Stimulated activated CD8-positive, alpha-beta memory T cell treated with anti-CD3 and anti-CD28 coated beads, Interleukin-7, amount 100 ng/mL, for 24 hours (primary cell): ENCODE measurements around the gene GNB4.
A peak's percentile ranks its signal among the peaks of the same experiment; 100 is the strongest.

ENCODE experiments used
- DNase-seq: peaks from one replicate; pipeline ENCODE4 v3.0.0-alpha.2; 2020; ENCODE audit warnings: low read depth

GNB4 gene

DNA sequence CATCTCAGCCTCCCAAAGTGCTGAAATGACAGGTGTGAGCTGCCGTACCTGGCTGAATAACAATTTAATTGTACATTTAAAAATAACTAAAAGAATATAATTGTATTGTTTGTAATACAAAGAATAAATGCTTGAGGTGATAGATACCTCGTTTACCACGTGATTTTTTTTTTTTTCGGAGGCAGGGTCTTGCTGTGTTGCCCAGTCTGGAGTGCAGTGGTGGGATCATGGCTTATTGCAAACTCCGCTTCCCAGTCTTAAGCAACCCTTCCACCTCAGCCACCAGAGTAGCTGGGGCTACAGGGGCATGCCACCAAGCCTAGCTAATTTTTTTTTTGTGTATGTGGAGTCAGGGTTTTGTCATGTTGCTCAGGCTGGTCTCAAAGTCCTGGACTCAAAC, 87.9 kb downstream of the GNB4 start:
- DNase-seq = no peak

DNA sequence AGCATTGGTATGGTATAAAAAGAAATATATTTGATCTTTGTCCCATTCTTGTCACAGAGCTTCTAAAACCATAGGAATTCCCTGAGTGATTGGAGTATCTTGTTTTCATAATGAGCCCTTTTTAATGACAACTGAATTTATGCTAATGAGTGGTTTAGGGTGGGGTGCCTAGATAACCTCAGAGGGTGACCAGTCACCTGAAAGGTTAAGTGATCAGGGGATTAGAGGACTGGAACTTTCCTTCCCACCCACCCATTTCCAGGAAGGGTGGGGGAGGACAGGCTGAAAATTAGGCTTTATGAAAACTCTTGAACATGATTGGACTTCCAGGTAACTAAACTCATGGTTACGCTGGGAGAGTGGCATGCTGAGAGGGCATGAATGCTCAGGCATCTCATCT, 95.3 kb downstream of the GNB4 start:
- DNase-seq = no peak

DNA sequence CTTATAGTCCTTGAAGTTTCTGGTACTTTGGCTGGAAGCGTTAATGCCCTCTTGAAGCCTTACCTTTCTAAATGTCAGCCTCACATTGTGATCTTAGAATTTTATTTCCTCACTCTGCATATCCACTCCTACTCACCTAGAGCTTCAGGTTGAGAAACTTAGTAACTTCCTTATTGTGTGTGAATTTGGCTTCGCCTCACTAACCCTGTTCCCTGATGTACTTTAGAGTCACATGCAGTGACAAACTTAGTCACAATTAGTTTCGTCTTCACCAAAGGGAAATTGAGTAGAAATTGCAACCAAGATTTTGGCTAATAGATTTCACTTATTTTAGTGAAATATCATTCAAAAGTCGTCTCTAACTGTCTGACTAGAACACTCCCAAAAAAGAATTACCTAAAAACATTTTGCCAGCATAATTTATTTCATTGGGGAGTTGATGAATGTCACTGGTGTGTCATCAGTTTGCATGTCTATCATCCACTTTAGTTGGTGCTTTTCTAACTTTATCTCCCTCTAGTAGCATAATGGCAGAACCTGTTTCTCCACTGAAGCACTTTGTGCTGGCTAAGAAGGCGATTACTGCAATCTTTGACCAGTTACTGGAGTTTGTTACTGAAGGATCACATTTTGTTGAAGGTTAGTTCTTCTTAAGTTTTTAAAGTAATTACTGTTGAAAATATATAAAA, 102.8 kb downstream of the GNB4 start:
- DNase-seq = no peak

DNA sequence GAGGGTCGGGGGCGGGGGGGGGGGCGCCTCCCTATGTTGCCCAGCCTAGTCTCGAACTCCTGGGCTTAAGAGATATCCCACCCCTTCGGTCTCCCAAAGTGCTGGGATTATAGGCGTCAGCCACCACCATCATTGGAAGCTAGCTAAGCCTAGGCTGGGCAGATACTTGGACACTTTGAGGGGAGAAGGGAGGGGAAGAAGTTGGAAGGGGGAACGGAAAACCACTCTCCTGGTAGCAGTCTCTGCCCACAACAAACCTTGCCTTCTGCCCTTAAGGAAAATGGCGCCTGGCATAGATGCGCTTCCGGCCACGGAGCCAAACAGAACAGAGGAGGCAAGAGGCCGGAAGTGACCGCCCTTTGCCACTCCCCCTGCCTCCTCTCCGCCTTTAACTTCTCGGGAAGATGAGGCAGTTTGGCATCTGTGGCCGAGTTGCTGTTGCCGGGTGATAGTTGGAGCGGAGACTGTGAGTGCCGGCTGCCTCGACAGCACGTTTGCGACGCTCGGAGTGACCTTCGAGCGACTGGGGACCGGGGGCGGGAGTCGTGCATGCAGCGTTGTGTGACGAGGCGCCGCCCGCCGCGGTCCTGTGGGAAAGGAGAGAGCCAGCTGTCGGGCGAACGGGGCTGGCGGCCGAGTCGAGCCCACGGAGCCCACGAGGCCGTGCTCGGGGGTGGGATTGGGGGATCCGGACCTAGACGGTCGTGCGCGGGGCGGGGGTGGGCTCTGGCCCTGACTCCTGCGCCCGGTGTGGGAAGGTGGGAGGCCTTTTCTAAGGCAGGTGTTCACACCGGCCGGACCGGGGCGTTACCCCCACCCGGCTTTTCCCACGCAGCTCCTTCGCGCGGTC, 103.7 kb downstream of the GNB4 start, which contains the start of gene MFN1:
MFN1 (plus strand) TSS at position 365 of the 850 bp plus-strand sequence. CDS start 1,143 bp downstream, outside the sequence.
- DNase-seq = peak; percentile 75
